ENCODE data around the gene OR6K2.
"Not testable (repeated sequence)": the region's sequence is repeated elsewhere in the genome, so short reads cannot be mapped to it uniquely, and the experiment has no call there.

Gene OR6K2

DNA sequence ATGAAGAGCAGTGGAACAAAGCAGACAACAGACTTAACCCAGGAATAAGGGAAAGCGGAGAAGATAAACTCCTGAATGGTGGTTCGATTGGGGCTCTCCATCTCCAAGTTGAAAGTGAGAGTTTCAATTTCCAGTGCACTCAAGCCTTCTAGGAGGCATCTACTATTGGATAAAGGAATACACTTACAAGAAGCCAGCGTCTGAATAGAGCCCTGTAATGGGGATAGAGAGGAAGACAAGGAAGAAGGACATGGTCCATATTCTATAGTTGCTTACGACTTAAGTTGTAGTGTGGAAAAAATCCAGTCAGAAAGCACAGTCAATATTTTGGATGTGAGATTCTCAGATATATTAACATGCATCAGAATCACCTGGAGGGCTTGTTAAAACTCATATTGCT lies at the start of gene OR6K2:
Gene OR6K2 (minus strand): TSS at position 101 of the 400 bp plus-strand sequence. CDS start 0 bp downstream, at position 101.
- no peak for DNase-seq

GRCh38 chr1:158735848-158736247 lies 35.4 kb upstream of the OR6K2 start:
- DNase-seq: no peak

DNA sequence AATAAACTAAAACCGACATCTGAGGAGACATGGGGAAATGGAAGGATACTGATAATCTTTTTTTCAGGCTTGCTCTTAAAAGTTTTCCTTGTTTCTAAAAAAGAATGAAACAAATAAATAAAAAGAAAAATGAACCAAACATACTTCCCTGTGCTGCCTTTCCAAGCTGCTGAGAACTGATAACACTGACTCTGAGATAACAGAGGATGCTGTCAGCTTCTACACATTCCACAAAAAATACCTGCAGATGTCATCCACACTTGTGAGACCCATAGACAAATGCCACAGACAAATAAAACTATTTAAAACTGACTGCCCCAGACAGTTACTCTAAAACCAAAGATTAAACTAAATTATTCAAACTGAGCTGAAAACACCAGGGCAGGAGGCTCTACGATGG lies 32.1 kb upstream of the OR6K2 start:
- no peak for DNase-seq

DNA sequence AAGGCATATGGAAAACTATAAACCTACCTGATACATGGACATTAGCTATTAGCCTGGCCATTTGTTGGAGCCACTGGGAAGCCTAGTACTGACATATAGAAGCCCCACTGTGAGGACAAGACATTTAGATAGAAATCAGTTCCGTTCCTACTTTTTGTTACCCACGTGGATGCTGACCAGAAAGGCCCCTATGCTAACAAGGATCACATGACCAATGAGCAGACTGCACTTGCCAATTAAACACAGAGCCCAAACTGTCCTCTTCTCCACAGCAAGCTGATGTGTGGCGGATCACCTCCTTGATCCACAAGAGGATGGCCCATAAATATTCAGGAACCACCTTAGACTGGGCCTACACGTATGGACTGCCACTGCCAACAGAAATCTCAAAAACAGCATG lies 31.3 kb upstream of the OR6K2 start:
- no peak for DNase-seq

GRCh38 chr1:158730453-158730852 lies 30.0 kb upstream of the OR6K2 start:
- DNase-seq: no peak

DNA sequence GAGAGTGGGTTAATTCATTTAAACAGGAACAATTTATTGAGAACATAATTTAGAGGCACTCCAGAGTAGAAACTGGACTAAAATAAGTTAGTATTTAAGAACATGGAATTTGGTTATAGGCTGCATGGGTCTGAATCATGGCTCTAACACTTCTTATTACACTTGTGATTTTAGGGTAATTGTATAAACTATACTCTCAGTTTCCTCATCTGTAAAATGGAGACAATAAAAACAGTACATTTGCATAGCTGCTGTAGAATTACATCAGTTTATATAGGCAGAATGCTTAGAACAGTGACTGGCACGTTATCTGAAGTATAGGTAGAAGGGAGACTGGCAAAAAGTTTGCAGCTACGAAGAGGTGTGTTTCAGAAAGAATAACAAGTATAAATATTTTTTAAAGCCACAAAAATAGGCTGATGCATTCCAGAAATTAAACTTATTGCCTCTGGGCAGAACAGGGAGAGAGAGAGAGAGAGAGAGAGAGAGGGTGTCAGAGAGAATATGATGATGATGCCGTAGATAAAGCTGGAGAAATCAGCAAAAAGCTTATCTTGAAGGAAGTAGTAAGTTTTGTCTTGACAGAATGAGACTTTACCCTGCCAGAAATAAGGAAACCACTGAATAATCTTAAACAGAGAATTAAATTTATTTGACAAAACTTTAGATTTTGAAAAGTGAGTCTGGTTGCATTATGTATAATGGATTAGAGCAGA lies 28.2 kb upstream of the OR6K2 start:
- no peak for DNase-seq

- no peak for DNase-seq
These were observed 24.0 kb upstream of the OR6K2 start for GRCh38 chr1:158724442-158724841.

GRCh38 chr1:158720620-158721019 lies 20.2 kb upstream of the OR6K2 start, which contains the start of gene OR6K3:
TSS of gene OR6K3 (minus strand) at chr1:158720720. CDS start at chr1:158718115, 2,605 bp downstream.
- DNase-seq: no peak

- no peak for DNase-seq
These were observed 19.2 kb upstream of the OR6K2 start for GRCh38 chr1:158719664-158720063.

DNA sequence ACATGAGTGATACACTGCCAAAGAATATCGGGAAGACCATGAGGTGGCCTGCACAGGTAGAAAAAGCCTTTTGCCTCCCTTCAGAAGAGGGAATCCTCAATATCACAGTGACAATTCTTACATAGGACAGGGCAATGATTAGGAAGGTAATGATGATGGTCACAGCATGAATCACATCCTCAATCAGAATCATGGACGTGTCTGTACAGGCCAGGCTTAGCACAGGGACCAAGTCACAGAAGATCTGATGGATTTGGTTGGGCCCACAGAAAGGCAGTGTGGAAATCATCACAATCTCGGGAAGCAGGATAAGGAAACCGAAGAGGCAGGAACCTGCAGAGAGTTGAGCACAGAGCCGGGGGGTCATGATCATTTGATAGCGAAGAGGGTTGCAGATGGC lies 16.9 kb upstream of the OR6K2 start:
- DNase-seq: no peak

DNA sequence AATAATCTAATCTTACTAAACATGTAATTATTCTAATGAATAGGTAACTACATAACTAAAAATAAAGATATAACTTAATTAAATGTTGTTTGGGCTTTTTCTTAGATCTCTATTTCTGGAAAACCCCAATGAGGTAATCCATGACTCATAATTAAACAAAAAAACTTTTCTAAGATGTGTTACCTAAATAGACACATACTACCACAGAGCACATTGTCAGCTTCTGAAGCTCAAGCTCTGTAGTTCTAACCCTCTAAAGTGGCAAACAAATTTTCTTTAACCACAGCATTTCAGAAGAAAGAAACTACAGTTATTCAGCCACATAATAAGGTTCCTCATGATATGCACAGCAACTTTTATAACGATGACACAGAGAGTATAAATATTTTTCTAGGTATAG lies 15.9 kb upstream of the OR6K2 start:
- DNase-seq: no peak

DNA sequence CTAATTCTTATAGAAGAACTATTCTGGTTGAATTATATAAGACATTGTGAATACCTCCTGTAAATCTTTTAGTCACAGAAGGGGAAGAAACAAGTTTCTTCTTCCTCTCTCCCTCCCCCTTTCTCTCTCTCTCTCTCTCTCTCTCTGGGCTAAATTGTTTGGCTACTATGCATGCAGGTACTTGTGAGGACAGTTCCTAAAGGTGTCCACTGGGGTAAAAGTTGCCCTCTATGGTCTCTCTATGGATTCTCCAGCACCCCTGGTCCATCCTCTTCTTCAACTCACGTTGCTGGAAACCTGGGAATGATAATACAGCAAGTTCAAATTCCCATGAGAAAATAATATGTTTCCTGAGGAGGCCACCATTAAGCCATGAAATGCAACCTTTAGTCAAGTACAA lies 14.3 kb upstream of the OR6K2 start:
- DNase-seq: no peak

DNA sequence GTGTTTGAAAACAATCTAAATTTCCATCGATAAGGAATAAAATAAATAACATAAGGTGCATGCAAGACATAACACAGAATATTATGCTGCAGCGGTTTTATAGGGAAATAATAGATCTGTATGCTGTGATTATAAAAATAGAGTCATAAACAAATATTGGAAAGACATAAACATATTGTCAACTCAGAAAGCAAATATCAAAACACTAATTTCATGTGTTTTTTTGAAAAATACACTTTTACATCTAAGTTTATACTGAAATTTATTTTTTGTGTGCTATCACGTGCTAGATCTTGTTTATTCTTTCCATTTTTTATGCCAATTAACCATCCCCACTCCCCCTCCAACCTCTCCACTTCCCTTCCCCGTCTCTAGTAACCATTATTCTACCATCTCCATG lies 10.6 kb upstream of the OR6K2 start:
- no peak for DNase-seq

DNA sequence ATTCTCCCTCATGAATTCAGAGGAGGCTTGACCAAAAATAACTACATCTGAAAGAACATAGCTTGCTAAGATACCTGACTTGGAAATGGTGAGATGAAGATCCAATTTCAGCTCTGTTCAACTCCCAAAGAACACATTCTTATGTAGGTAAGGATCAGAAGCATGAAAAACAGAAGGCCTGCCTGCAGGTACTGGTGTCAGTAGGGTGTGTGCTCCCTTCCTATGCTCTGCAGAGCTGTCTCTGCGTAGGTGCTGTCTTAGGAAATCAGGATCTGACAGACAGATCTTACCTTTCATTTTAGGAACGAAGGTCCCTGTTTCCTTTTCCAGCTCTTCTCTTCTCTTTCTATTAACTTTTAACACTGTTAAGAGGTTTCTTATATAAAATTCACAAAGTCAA lies 5.6 kb upstream of the OR6K2 start:
- DNase-seq: no peak

- DNase-seq: no peak
These were observed 5.9 kb downstream of the OR6K2 start for GRCh38 chr1:158694596-158694995.

DNA sequence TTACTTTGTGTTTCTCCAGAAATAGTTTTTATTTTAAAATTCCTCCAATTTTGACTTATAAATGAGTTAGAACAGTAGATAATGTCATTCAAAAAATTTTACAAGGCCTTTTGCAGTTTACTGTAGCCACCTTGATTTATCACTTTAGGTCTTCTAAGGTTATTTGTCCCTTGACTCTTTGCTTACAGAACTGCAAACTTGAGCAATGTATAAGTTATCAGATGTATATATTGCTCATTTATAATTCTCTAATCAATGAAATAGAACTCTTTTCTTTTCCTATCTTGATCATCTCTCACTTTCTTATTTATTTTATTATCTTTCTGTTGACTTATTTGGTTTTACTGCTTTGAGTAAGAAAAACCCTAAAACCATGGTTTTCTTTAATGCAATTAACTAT lies 8.1 kb downstream of the OR6K2 start:
- no peak for DNase-seq

GRCh38 chr1:158691907-158692306 lies 8.5 kb downstream of the OR6K2 start:
- DNase-seq: no peak

GRCh38 chr1:158691149-158691548 lies 9.3 kb downstream of the OR6K2 start:
- not testable (repeated sequence) for DNase-seq

- DNase-seq: no peak
These were observed 10.6 kb downstream of the OR6K2 start for GRCh38 chr1:158689875-158690274.

- no peak for DNase-seq
These were observed 11.3 kb downstream of the OR6K2 start for GRCh38 chr1:158689110-158689509.

- not testable (repeated sequence) for DNase-seq
These were observed 12.1 kb downstream of the OR6K2 start for GRCh38 chr1:158688343-158688742.

DNA sequence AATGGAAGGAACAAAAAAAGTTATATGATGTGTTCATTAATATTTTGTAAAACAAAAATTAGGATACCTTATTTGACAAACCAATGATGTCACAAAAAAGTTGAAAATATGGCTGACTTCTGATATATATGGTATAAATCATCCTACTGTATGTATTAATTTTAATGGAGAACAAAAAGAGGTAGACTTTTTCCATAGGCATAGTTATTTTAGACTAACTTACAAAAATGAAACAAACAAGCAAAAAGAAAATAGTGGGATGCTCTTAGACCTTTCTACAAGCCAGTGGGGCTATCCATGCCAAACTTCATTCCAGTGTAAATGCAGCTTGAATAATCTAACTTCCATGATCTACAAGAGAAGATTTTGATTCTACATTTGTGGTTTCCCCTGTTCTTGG lies 13.4 kb downstream of the OR6K2 start:
- DNase-seq: no peak

- no peak for DNase-seq
These were observed 14.1 kb downstream of the OR6K2 start, which contains the start of gene SPTA1 for GRCh38 chr1:158686111-158687009. TSS of gene SPTA1 (minus strand) at chr1:158686715. CDS start at chr1:158686517, 198 bp downstream.

GRCh38 chr1:158685085-158685484 lies 15.4 kb downstream of the OR6K2 start:
- no peak for DNase-seq

All from GF-D8 (cell line).